BJ (cell line): ENCODE data around the gene IQCH. TPM values are rescaled to one million over a fixed set of nuclear protein-coding genes. Genes with fewer than 3 reads are reported as not detected.
A peak's percentile ranks its signal among the peaks of the same experiment; 100 is the strongest.

ENCODE experiments used
- CTCF ChIA-PET: fragments of 350-600 bp; formaldehyde crosslinking; extraction: SDS; loops from one replicate; lab custom pipeline; 2021; ENCODE audit warnings: antibody characterized with exemption, inconsistent platforms; lab: Yijun Ruan, JAX
- POLR2A ChIA-PET: fragments of 300-600 bp; sonication (Branson Sonifier 250); formaldehyde crosslinking; extraction: SDS; loops from one replicate; lab custom pipeline; 2021; ENCODE audit warnings: antibody characterized with exemption; lab: Charles Lee
- DNase-seq: peaks from one replicate; pipeline ENCODE4 v3.0.0-alpha.2; 2011; ENCODE audit warnings: low read depth
- H3K27me3 ChIP-seq: 2 replicates; pipeline ENCODE4 v1.6.0; 2011; ENCODE audit warnings: low read length; ENCODE audit not compliant: control insufficient read depth, insufficient read depth
- H3K36me3 ChIP-seq: 2 replicates; pipeline ENCODE4 v1.5.1; 2011; ENCODE audit warnings: low read length; ENCODE audit not compliant: control insufficient read depth, insufficient read depth
- H3K4me3 ChIP-seq: 2 replicates; pipeline ENCODE4 v1.5.1; 2011; ENCODE audit warnings: low read depth, mild to moderate bottlenecking, control low read depth, low read length
- polyA plus RNA-seq: library from polyadenylated mRNA; depleted of rRNA; stranded (reverse); fragments of >200 nt; gene quantifications from 2 replicates; pipeline ENCODE4 v1.2.3, GENCODE V29; 2011
- TF ChIP-seq, protein P1 (sequence below): IDR thresholded peaks from 2 replicates; pipeline ENCODE4 v1.5.1; 2011; ENCODE audit warnings: low read depth, mild to moderate bottlenecking, control low read depth, inconsistent platforms, low read length, moderate library complexity; ENCODE audit not compliant: insufficient read depth

The IQCH gene
- polyA plus RNA-seq, 1 experiment = 0.82 TPM

GRCh38 chr15:67384761-67385160 lies 130.2 kb downstream of the IQCH start:
- ChIA-PET POLR2A (no interaction called here), CTCF (interaction anchor here (0.8 to 1.8 kb wide), 2 partner anchors 13 to 451 kb away, joined by 3 to 4 read pairs; no protein-coding TSS in a partner anchor)
- no peak overlapping the region for H3K4me3 ChIP-seq
- no peaks in the 10 kb centered on the region for H3K36me3 ChIP-seq
- no peak for DNase-seq
- 0 out of 2 replicates have a peak, but pooled peaks cover 1% of the 10 kb centered on the region for H3K27me3 ChIP-seq
- TF ChIP-seq, protein P1, sequence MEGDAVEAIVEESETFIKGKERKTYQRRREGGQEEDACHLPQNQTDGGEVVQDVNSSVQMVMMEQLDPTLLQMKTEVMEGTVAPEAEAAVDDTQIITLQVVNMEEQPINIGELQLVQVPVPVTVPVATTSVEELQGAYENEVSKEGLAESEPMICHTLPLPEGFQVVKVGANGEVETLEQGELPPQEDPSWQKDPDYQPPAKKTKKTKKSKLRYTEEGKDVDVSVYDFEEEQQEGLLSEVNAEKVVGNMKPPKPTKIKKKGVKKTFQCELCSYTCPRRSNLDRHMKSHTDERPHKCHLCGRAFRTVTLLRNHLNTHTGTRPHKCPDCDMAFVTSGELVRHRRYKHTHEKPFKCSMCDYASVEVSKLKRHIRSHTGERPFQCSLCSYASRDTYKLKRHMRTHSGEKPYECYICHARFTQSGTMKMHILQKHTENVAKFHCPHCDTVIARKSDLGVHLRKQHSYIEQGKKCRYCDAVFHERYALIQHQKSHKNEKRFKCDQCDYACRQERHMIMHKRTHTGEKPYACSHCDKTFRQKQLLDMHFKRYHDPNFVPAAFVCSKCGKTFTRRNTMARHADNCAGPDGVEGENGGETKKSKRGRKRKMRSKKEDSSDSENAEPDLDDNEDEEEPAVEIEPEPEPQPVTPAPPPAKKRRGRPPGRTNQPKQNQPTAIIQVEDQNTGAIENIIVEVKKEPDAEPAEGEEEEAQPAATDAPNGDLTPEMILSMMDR = no peak

DNA sequence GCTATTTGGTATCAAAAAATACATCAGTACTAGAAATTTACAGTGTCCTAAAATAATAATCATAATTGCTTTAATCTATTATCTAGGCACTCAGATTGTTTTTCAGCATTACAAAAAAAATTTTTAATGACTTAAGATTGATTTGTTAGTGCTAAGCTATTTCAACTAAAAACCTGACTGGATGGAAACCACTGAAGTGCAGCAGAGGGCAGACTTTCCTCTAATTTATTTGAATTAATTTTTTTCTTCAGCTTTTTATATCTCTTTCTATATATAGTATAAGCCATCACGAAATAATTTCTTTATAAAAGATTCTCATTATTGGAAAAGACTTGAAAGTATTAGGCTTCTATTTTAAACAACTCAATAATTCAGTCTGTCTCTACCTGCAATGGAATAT lies 131.4 kb downstream of the IQCH start:
- DNase-seq = no peak
- H3K4me3 ChIP-seq = no peak overlapping the region
- ChIA-PET CTCF (interaction anchor here (1.7 kb wide), 1 partner anchor 450 kb away, joined by 5 read pairs; no protein-coding TSS in a partner anchor), POLR2A (no interaction called here)
- H3K27me3 ChIP-seq = 0 out of 2 replicates have a peak, but pooled peaks cover 1% of the 10 kb centered on the region
- no peaks in the 10 kb centered on the region for H3K36me3 ChIP-seq
- TF ChIP-seq, protein P1 = peak; percentile 23; the same call in 1 of the 2 replicates

- CTCF ChIA-PET = interaction anchor here (0.8 to 1.7 kb wide), 3 partner anchors 11 to 449 kb away, joined by 3 to 5 read pairs (median 5); no protein-coding TSS in a partner anchor
- POLR2A ChIA-PET = no interaction called here
Measured at GRCh38 chr15:67386947-67387346, 132.4 kb downstream of the IQCH start.

DNA sequence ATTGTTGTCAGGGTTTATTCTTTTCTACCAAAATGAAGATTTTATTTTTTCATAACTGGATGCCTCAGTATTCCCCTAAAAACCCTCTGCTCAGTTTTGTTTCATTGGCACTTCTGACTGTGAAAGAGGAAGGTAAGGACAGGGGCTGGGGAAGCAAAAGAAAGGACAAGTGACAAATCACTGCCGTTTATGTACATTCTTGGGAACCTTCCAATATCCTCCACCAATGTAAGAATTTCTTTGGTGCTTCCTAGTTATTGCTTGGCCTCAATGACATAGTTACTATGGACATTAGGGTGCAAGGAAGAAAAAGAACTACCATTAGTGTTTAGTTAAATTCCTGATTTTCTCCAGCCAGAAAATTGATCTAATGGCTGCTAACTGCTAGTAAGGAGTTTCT lies 135.4 kb downstream of the IQCH start:
- POLR2A ChIA-PET = no interaction called here
- CTCF ChIA-PET = no interaction called here
- TF ChIP-seq, protein P1 = no peak

More at GRCh38 chr15:67386947-67387346, 132.4 kb downstream of the IQCH start:
- TF ChIP-seq, protein P1 = no peak
- no peaks in the 10 kb centered on the region for H3K36me3 ChIP-seq
- no peak for DNase-seq
- H3K4me3 ChIP-seq = no peak overlapping the region
- H3K27me3 ChIP-seq = no peaks in the 10 kb centered on the region

DNA sequence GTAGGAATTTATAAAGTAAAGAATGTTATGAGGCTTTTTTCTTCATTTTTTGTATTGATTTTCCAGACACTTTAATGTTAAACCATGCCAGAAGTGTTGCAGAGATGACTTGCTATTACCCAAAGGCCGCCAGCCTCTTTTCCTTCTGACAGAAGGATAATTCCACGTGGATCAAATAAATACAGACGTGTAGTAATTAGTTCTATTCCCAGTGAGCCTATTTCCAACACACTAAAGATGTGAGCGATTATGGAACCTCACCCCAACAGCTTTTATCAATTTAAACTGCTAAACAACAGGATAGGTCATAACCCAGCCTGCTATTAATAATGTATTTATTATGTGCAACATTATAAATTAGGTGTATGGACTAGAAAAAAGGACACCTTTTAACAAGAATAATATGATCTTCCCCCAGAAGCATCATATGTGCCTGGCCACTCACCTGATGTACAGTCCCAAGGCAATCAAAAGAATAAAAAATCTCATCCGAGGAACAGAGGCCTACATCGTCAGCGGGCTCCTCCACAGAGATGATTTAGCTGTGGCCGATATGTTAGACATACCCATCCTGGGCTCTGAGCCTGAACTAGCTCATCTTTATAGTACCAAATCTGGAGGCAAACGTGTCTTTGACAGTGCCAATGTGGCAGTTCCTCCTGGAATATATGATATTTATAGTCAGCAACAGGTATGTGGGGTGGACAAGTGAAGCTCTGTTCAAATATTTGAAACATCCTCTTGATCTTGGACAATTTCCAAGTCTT lies 140.5 kb downstream of the IQCH start:
- Histone ChIP-seq H3K36me3 (no peaks in the 10 kb centered on the region), H3K4me3 (no peak overlapping the region), H3K27me3 (no peaks in the 10 kb centered on the region)
- CTCF ChIA-PET = no interaction called here
- POLR2A ChIA-PET = no interaction called here
- no peak for DNase-seq
- TF ChIP-seq, protein P1 = no peak

More for the DNA sequence above, 135.4 kb downstream of the IQCH start:
- no peaks in the 10 kb centered on the region for H3K36me3 ChIP-seq
- H3K4me3 ChIP-seq = no peak overlapping the region
- H3K27me3 ChIP-seq = no peaks in the 10 kb centered on the region
- no peak for DNase-seq
